Stomach (tissue), 9 donors: ENCODE results near the gene TOMM5. TPM values are rescaled to one million over a fixed set of nuclear protein-coding genes. Genes with fewer than 3 reads are reported as not detected.

ENCODE experiments used
- DNase-seq, 2 donors: peaks; one replicate each; pipeline versions ENCODE4 v3.0.0 to v3.0.0-alpha.2; 2013 to 2019
- H3K27ac ChIP-seq, 5 donors: fragments of 200-600 bp in 4 of 5; sonication (generic) in 4 of 5; one replicate each; pipeline ENCODE4 v1.5.1; 2013 to 2019; ENCODE audit warnings: mild to moderate bottlenecking in 1 of 5, moderate library complexity in 1 of 5
- H3K27me3 ChIP-seq, 3 donors: fragments of 200-600 bp; sonication (generic); one replicate each; pipeline ENCODE4 v1.5.1; 2017 to 2019; ENCODE audit warnings: mixed run types in 1 of 3
- H3K36me3 ChIP-seq, 4 donors: fragments of 200-600 bp; sonication (generic); 1 replicate in 3 of 4; 2 replicates in 1 of 4; pipeline ENCODE4 v1.5.1; 2016 to 2019
- H3K4me1 ChIP-seq, 4 donors: fragments of 200-600 bp; sonication (generic); one replicate each; pipeline ENCODE4 v1.5.1; 2016 to 2019
- H3K4me3 ChIP-seq, 4 donors: fragments of 200-600 bp; sonication (generic) in 3 of 4; one replicate each; pipeline ENCODE4 v1.5.1; 2016 to 2019; ENCODE audit warnings: mild to moderate bottlenecking in 1 of 4
- H3K9me3 ChIP-seq, 4 donors: fragments of 200-600 bp; sonication (generic); one replicate each; pipeline ENCODE4 v1.5.1; 2016 to 2019
- CTCF ChIP-seq, 7 experiments: fragments of 450-650 bp in 4 of 7; fragments of 200-600 bp in 3 of 7; sonication (generic) in 3 of 7; IDR thresholded peaks; one replicate each; pipeline ENCODE4 v1.5.1; 2016 to 2019; ENCODE audit warnings: antibody characterized with exemption in 7 of 7, control low read depth in 2 of 7, mild to moderate bottlenecking in 1 of 7
- EP300 ChIP-seq: sonication (generic); formaldehyde crosslinking; IDR thresholded peaks from one replicate; pipeline ENCODE4 v1.6.1; 2017; ENCODE audit warnings: antibody characterized with exemption
- POLR2A ChIP-seq, 4 donors: fragments of 450-650 bp; IDR thresholded peaks; one replicate each; pipeline ENCODE4 v1.6.1; 2016; ENCODE audit warnings: antibody characterized with exemption in 4 of 4, control low read depth in 2 of 4, mild to moderate bottlenecking in 1 of 4, moderate library complexity in 1 of 4
- POLR2AphosphoS5 ChIP-seq, 3 donors: sonication (generic); formaldehyde crosslinking; IDR thresholded peaks; one replicate each; pipeline ENCODE4 v1.6.1; 2016; ENCODE audit warnings: antibody characterized with exemption in 3 of 3
- WGBS, 5 donors: extraction: QIAGEN DNeasy Blood & Tissue Kit in 3 of 5; methylation state at CpG; one replicate each; pipeline versions ENCODE4 v1.1.5 to v1.1.7; 2013 to 2018; 5-methylcytosine and 5-hydroxymethylcytosine counted together
- intact Hi-C: fragments of 100-400 bp; cut with DNase I; formaldehyde crosslinking; loops from one replicate; pipeline ENCODE4 v1.15.1; 2023; ENCODE audit warnings: low total_unique reads
- polyA plus RNA-seq, 3 donors: library from polyadenylated mRNA; stranded (reverse); fragments of 200-250 nt; gene quantifications; one replicate each; pipeline ENCODE4 v1.2.3, GENCODE V29; 2013
- total RNA-seq, 5 donors: library from RNA; depleted of rRNA; stranded (reverse); fragments of >200 nt; gene quantifications; one replicate each; pipeline versions ENCODE4 v1.1.0 to v1.2.3, GENCODE V29; 2014 to 2016
- donor health status: healthy with polysubstance abuse.
- donor health status: Bipolar disorder and iron deficiency.
- donor health status: healthy.

The TOMM5 gene
- total and polyA plus RNA-seq, 8 donors: 29.3 to 173 (median 113) TPM

GRCh38 chr9:37624073-37624472 is 31.7 kb upstream of the TOMM5 start:
- Histone ChIP-seq H3K27me3 (peaks cover 0 to 8% (median 0%) of the 10 kb centered on the region in 3 donors), H3K9me3 (no peaks in the 10 kb centered on the region), H3K36me3 (no peaks in the 10 kb centered on the region), H3K4me3 (no peak overlapping the region), H3K27ac (no peak overlapping the region), H3K4me1 (no peaks in the 10 kb centered on the region)
- intact Hi-C loops: no loop called here
- no peak for DNase-seq
- TF ChIP-seq EP300: no peak
- TF ChIP-seq POLR2AphosphoS5 (IDR thresholded peaks at IDR 0.05): no peak
- no peak for TF ChIP-seq CTCF (IDR thresholded peaks at IDR 0.05)
- TF ChIP-seq POLR2A (IDR thresholded peaks at IDR 0.05): no peak
- 46 to 67% (median 63%) methylated on average over 1 of the region's 1 CpG for WGBS, 5 donors

GRCh38 chr9:37623267-37623666 is 30.9 kb upstream of the TOMM5 start:
- no peak for TF ChIP-seq EP300
- TF ChIP-seq CTCF (IDR thresholded peaks at IDR 0.05): no peak
- Histone ChIP-seq H3K4me3 (no peak overlapping the region), H3K4me1 (no peaks in the 10 kb centered on the region), H3K9me3 (no peaks in the 10 kb centered on the region), H3K27me3 (peaks cover 0 to 8% (median 0%) of the 10 kb centered on the region in 3 donors), H3K27ac (no peak overlapping the region), H3K36me3 (no peaks in the 10 kb centered on the region)
- intact Hi-C loops: no loop called here
- DNase-seq: no peak
- 62 to 84% (median 73%) methylated on average over 2 of the region's 2 CpGs for WGBS, 5 donors

- DNase-seq: no peak
- no peaks in the 10 kb centered on the region for H3K9me3 ChIP-seq
- 66 to 80% (median 77%) methylated on average over 4 of the region's 4 CpGs for WGBS, 5 donors
- TF ChIP-seq CTCF (IDR thresholded peaks at IDR 0.05): no peak
- TF ChIP-seq POLR2AphosphoS5 (IDR thresholded peaks at IDR 0.05): no peak
- TF ChIP-seq EP300: no peak
- no peak for TF ChIP-seq POLR2A (IDR thresholded peaks at IDR 0.05)
- H3K27me3 ChIP-seq: peaks cover 0 to 14% (median 0%) of the 10 kb centered on the region in 3 donors
- no peak overlapping the region for H3K27ac ChIP-seq
- H3K4me1 ChIP-seq: no peaks in the 10 kb centered on the region
- no peak overlapping the region for H3K4me3 ChIP-seq
- no peaks in the 10 kb centered on the region for H3K36me3 ChIP-seq
- intact Hi-C loops: no loop called here
Measured at GRCh38 chr9:37622462-37622861, 30.1 kb upstream of the TOMM5 start.

GRCh38 chr9:37621273-37622121 is 29.1 kb upstream of the TOMM5 start:
- no peak overlapping the region for H3K4me3 ChIP-seq
- no peaks in the 10 kb centered on the region for H3K9me3 ChIP-seq
- no peak for TF ChIP-seq EP300
- TF ChIP-seq POLR2AphosphoS5 (IDR thresholded peaks at IDR 0.05): no peak
- TF ChIP-seq CTCF (IDR thresholded peaks at IDR 0.05): no peak
- TF ChIP-seq POLR2A (IDR thresholded peaks at IDR 0.05): no peak
- no peak overlapping the region for H3K27ac ChIP-seq
- intact Hi-C loops: no loop called here
- WGBS, 5 donors: 55 to 69% (median 65%) methylated on average over 9 of the region's 9 CpGs
- no peak for DNase-seq
- H3K4me1 ChIP-seq: no peaks in the 10 kb centered on the region
- no peaks in the 10 kb centered on the region for H3K36me3 ChIP-seq
- H3K27me3 ChIP-seq: peaks cover 0 to 15% (median 0%) of the 10 kb centered on the region in 3 donors
